H9 (cell line): ENCODE measurements around the gene GGACT. TPM values are rescaled to one million over a fixed set of nuclear protein-coding genes. Genes with fewer than 3 reads are reported as not detected.

Experiments used
- DNase-seq: peaks from one replicate; pipeline ENCODE4 v3.0.0-alpha.2; 2017
- H2AFZ ChIP-seq: one replicate; pipeline ENCODE4 v1.6.1; 2013; ENCODE audit warnings: mild to moderate bottlenecking, low read length, control low read depth, moderate library complexity
- H2AK5ac ChIP-seq: 2 replicates; pipeline ENCODE4 v1.6.1; 2013; ENCODE audit warnings: low read length, control low read depth, mixed read lengths; ENCODE audit not compliant: insufficient read length
- H2BK120ac ChIP-seq: one replicate; pipeline ENCODE4 v1.6.1; 2013; ENCODE audit warnings: low read depth, mild to moderate bottlenecking, low read length, control low read depth, inconsistent platforms; ENCODE audit not compliant: poor library complexity, severe bottlenecking
- H2BK12ac ChIP-seq: 2 replicates; pipeline ENCODE4 v1.6.1; 2013; ENCODE audit warnings: low read length, control low read depth, mixed read lengths, low read depth; ENCODE audit not compliant: insufficient read length
- H2BK15ac ChIP-seq: 2 replicates; pipeline ENCODE4 v1.6.1; 2013; ENCODE audit warnings: low read depth, low read length, control low read depth
- H2BK20ac ChIP-seq: one replicate; pipeline ENCODE4 v1.6.1; 2013; ENCODE audit warnings: low read depth, mild to moderate bottlenecking, low read length, control low read depth, inconsistent platforms; ENCODE audit not compliant: poor library complexity, severe bottlenecking
- H2BK5ac ChIP-seq: 2 replicates; pipeline ENCODE4 v1.6.1; 2013; ENCODE audit warnings: low read length, control low read depth, mixed read lengths; ENCODE audit not compliant: insufficient read length
- H3K14ac ChIP-seq: 2 replicates; pipeline ENCODE4 v1.6.1; 2013; ENCODE audit warnings: low read length, control low read depth; ENCODE audit not compliant: insufficient read depth
- H3K18ac ChIP-seq: 2 replicates; pipeline ENCODE4 v1.6.1; 2013; ENCODE audit warnings: low read depth, mild to moderate bottlenecking, mixed read lengths, low read length, control low read depth; ENCODE audit not compliant: insufficient read length
- H3K23ac ChIP-seq: 2 replicates; pipeline ENCODE4 v1.6.1; 2013; ENCODE audit warnings: low read length, control low read depth, mixed read lengths, low read depth; ENCODE audit not compliant: insufficient read length
- H3K23me2 ChIP-seq: 2 replicates; pipeline ENCODE4 v1.6.1; 2013; ENCODE audit warnings: low read depth, mild to moderate bottlenecking, mixed read lengths, low read length, control low read depth; ENCODE audit not compliant: insufficient read length, poor library complexity, severe bottlenecking
- H3K27ac ChIP-seq: 2 replicates; pipeline ENCODE4 v1.5.1; 2013; ENCODE audit warnings: low read length, control low read depth, mixed read lengths, low read depth; ENCODE audit not compliant: insufficient read length
- H3K27me3 ChIP-seq: 2 replicates; pipeline ENCODE4 v1.6.1; 2013; ENCODE audit warnings: low read length, control low read depth, inconsistent platforms; ENCODE audit not compliant: insufficient read depth
- H3K4ac ChIP-seq: 2 replicates; pipeline ENCODE4 v1.6.1; 2013; ENCODE audit warnings: low read depth, mild to moderate bottlenecking, control low read depth, inconsistent platforms, low read length, moderate library complexity
- H3K4me1 ChIP-seq: 2 replicates; pipeline ENCODE4 v1.6.1; 2013; ENCODE audit warnings: low read length, control low read depth, inconsistent platforms; ENCODE audit not compliant: insufficient read depth
- H3K4me2 ChIP-seq: 2 replicates; pipeline ENCODE4 v1.6.1; 2013; ENCODE audit warnings: low read length, control low read depth, mixed read lengths; ENCODE audit not compliant: insufficient read length, insufficient read depth
- H3K56ac ChIP-seq: 2 replicates; pipeline ENCODE4 v1.6.1; 2013; ENCODE audit warnings: low read depth, mild to moderate bottlenecking, mixed read lengths, low read length, control low read depth; ENCODE audit not compliant: insufficient read length
- H3K79me1 ChIP-seq: 2 replicates; pipeline ENCODE4 v1.6.1; 2013; ENCODE audit warnings: low read depth, mild to moderate bottlenecking, moderate library complexity, low read length, control low read depth, inconsistent platforms; ENCODE audit not compliant: insufficient read depth, poor library complexity, severe bottlenecking
- H3K79me2 ChIP-seq: 2 replicates; pipeline ENCODE4 v1.6.1; 2013; ENCODE audit warnings: low read length, control low read depth, inconsistent platforms; ENCODE audit not compliant: insufficient read depth
- H3K9ac ChIP-seq: 2 replicates; pipeline ENCODE4 v1.6.1; 2013; ENCODE audit warnings: low read length, control low read depth, mixed read lengths; ENCODE audit not compliant: insufficient read length; ENCODE audit errors: extremely low read depth
- H3K9me3 ChIP-seq: one replicate; pipeline ENCODE4 v1.6.1; 2013; ENCODE audit warnings: low read depth, low read length, inconsistent platforms; ENCODE audit not compliant: control insufficient read depth
- H3T11ph ChIP-seq: one replicate; pipeline ENCODE4 v1.6.1; 2013; ENCODE audit warnings: mild to moderate bottlenecking, low read length, control low read depth, inconsistent platforms
- H4K20me1 ChIP-seq: one replicate; pipeline ENCODE4 v1.6.1; 2013; ENCODE audit not compliant: control insufficient read depth, insufficient read length, insufficient read depth
- H4K5ac ChIP-seq: 2 replicates; pipeline ENCODE4 v1.6.1; 2013; ENCODE audit warnings: low read depth, mild to moderate bottlenecking, mixed read lengths, low read length, control low read depth; ENCODE audit not compliant: insufficient read length
- H4K8ac ChIP-seq: replicated peaks from 2 replicates; pipeline ENCODE4 v1.6.1; 2013; ENCODE audit warnings: low read length, control low read depth, mixed read lengths, low read depth; ENCODE audit not compliant: insufficient read length
- H4K91ac ChIP-seq: 2 replicates; pipeline ENCODE4 v1.6.1; 2013; ENCODE audit warnings: low read depth, mild to moderate bottlenecking, moderate library complexity, mixed read lengths, low read length, control low read depth; ENCODE audit not compliant: insufficient read length
- H3K27ac Mint-ChIP-seq, 3 experiments: 2 replicates in 2 of 3; 3 replicates in 1 of 3; pipeline ENCODE4 v1.8.0; 2020 to 2021; ENCODE audit warnings: mixed read lengths in 3 of 3, mild to moderate bottlenecking in 1 of 3, moderate library complexity in 1 of 3
- H3K27me3 Mint-ChIP-seq: 2 replicates; pipeline ENCODE4 v1.8.0; 2021; ENCODE audit warnings: low read depth, mild to moderate bottlenecking, moderate library complexity, mixed read lengths
- H3K36me3 Mint-ChIP-seq, 3 experiments: 2 replicates in 2 of 3; 3 replicates in 1 of 3; pipeline ENCODE4 v1.8.0; 2020 to 2021; ENCODE audit warnings: low read depth in 3 of 3, mixed read lengths in 3 of 3; ENCODE audit not compliant: insufficient read depth in 1 of 3
- H3K4me1 Mint-ChIP-seq, 2 experiments: 2 replicates each; pipeline ENCODE4 v1.8.0; 2020; ENCODE audit warnings: mixed read lengths in 2 of 2
- H3K4me3 Mint-ChIP-seq, 2 experiments: 2 replicates in 1 of 2; 3 replicates in 1 of 2; pipeline ENCODE4 v1.8.0; 2020 to 2021; ENCODE audit warnings: mild to moderate bottlenecking in 2 of 2, mixed read lengths in 2 of 2, moderate library complexity in 1 of 2
- H3K9me3 Mint-ChIP-seq, 2 experiments: 2 replicates in 1 of 2; 3 replicates in 1 of 2; pipeline ENCODE4 v1.8.0; 2020; ENCODE audit warnings: mild to moderate bottlenecking in 2 of 2, mixed read lengths in 2 of 2, moderate library complexity in 1 of 2
- WGBS: extraction: QIAGEN DNeasy Blood & Tissue Kit; methylation state at CpG from one replicate; pipeline ENCODE4 v1.1.7; 2013; ENCODE audit warnings: missing lambda C conversion rate, low lambda C conversion rate, mixed read lengths; ENCODE audit not compliant: insufficient read length; ENCODE audit errors: extremely low coverage; 5-methylcytosine and 5-hydroxymethylcytosine counted together
- total RNA-seq: library from RNA; stranded (reverse); gene quantifications from 2 replicates; pipeline ENCODE4 v1.2.1, GENCODE V29; 2021
- TF ChIP-seq, protein P1 (sequence below): fragments of 200-600 bp; sonication (generic); conservative IDR thresholded peaks from 3 replicates; pipeline ENCODE4 v1.8.0; 2021; ENCODE audit warnings: antibody characterized with exemption, mild to moderate bottlenecking

The GGACT gene
- total RNA-seq, 1 experiment from 2014 or later: 1.3 TPM

DNA sequence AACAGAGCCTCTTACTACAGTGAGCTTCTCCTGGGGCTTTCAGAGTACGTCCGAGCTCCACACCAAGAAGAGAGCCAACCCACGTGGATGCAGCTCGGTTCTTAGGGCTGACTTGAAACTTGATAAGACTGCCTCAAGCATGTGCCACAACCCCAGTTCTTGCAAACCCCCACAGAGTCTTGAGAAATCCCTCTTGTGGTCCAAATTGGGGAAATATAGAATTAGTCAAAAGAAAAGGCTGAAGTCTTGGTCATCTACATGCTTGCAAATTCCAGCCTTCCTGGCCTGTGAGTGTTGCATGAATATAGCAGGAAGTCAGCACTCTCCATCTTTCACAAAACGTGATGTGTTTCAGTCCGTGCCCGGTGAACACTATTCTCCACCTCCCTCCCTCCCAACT is 95.2 kb downstream of the GGACT start:
- Histone ChIP-seq H3K4me2 (no peak overlapping the region), H3K14ac (no peak overlapping the region), H3K79me1 (no peaks in the 10 kb centered on the region), H3K56ac (no peak overlapping the region), H2BK120ac (no peak overlapping the region), H3K27ac (no peak overlapping the region), H3K9me3 (no peaks in the 10 kb centered on the region), H2AK5ac (no peak overlapping the region), H3K27me3 (no peaks in the 10 kb centered on the region), H3K23ac (no peak overlapping the region), H4K91ac (no peak overlapping the region), H3K79me2 (no peaks in the 10 kb centered on the region), H3K23me2 (no peaks in the 10 kb centered on the region), H2AFZ (no peak overlapping the region), H4K5ac (no peak overlapping the region), H2BK20ac (no peak overlapping the region), H3K18ac (no peak overlapping the region), H3T11ph (no peak overlapping the region), H4K20me1 (no peaks in the 10 kb centered on the region), H3K9ac (no peak overlapping the region), H2BK12ac (no peak overlapping the region), H3K4me1 (peaks cover 7% of the 10 kb centered on the region; the same call in 1 of the 2 replicates), H3K4ac (no peak overlapping the region), H2BK5ac (no peak overlapping the region), H2BK15ac (no peak overlapping the region), H4K8ac (no peak overlapping the region)
- no peak overlapping the region; a peak in 1 of 7 replicates for H3K27ac Mint-ChIP-seq
- peaks cover 5 to 25% (median 17%) of the 10 kb centered on the region in 3 experiments for H3K36me3 Mint-ChIP-seq
- WGBS: no CpG with 5 or more reads among the region's 7 CpGs
- TF ChIP-seq, protein P1, sequence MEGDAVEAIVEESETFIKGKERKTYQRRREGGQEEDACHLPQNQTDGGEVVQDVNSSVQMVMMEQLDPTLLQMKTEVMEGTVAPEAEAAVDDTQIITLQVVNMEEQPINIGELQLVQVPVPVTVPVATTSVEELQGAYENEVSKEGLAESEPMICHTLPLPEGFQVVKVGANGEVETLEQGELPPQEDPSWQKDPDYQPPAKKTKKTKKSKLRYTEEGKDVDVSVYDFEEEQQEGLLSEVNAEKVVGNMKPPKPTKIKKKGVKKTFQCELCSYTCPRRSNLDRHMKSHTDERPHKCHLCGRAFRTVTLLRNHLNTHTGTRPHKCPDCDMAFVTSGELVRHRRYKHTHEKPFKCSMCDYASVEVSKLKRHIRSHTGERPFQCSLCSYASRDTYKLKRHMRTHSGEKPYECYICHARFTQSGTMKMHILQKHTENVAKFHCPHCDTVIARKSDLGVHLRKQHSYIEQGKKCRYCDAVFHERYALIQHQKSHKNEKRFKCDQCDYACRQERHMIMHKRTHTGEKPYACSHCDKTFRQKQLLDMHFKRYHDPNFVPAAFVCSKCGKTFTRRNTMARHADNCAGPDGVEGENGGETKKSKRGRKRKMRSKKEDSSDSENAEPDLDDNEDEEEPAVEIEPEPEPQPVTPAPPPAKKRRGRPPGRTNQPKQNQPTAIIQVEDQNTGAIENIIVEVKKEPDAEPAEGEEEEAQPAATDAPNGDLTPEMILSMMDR: no peak
- peaks cover 8 to 9% of the 10 kb centered on the region in 2 experiments; a peak in 3 of 5 replicates for H3K9me3 Mint-ChIP-seq
- H3K27me3 Mint-ChIP-seq: no peaks in the 10 kb centered on the region; the same call in 1 of the 2 replicates
- peaks cover 31 to 35% of the 10 kb centered on the region in 2 experiments for H3K4me1 Mint-ChIP-seq
- no peak for DNase-seq
- no peak overlapping the region for H3K4me3 Mint-ChIP-seq
